Keratinocyte (primary cell): ENCODE measurements around the gene NPC2. TPM values are rescaled to one million over a fixed set of nuclear protein-coding genes. Genes with fewer than 3 reads are reported as not detected.

Experiments
- DNase-seq: peaks from one replicate; pipeline ENCODE4 v3.0.0-alpha.2; 2011; ENCODE audit warnings: low read depth, missing footprints, low spot score
- FAIRE-seq: peaks from 2 replicates; lab custom pipeline; 2011; peaks lifted over from hg19 to GRCh38; lab: Jason Lieb, UNC
- H2AFZ ChIP-seq: 2 replicates; pipeline ENCODE4 v1.6.0; 2012; ENCODE audit warnings: low read length, control low read depth, inconsistent platforms; ENCODE audit not compliant: control insufficient read depth
- H3K27ac ChIP-seq: 2 replicates; pipeline ENCODE4 v1.5.1; 2011; ENCODE audit warnings: low read length; ENCODE audit not compliant: control insufficient read depth, insufficient read depth
- H3K27me3 ChIP-seq: 3 replicates; pipeline ENCODE4 v1.6.0; 2011; ENCODE audit warnings: low read length; ENCODE audit not compliant: control insufficient read depth, insufficient read depth; ENCODE audit errors: extremely low read depth
- H3K36me3 ChIP-seq, 2 experiments: 2 replicates in 1 of 2; 3 replicates in 1 of 2; pipeline ENCODE4 v1.5.1; 2011; ENCODE audit warnings: low read length in 2 of 2, mild to moderate bottlenecking in 1 of 2; ENCODE audit not compliant: control insufficient read depth in 2 of 2, insufficient read depth in 2 of 2; ENCODE audit errors: extremely low read depth in 1 of 2
- H3K4me1 ChIP-seq: 3 replicates; pipeline ENCODE4 v1.5.1; 2011; ENCODE audit warnings: low read length; ENCODE audit not compliant: control insufficient read depth, insufficient read depth; ENCODE audit errors: extremely low read depth
- H3K4me2 ChIP-seq: 3 replicates; pipeline ENCODE4 v1.6.0; 2011; ENCODE audit warnings: low read depth, low read length; ENCODE audit not compliant: control insufficient read depth, insufficient read depth; ENCODE audit errors: extremely low read depth
- H3K4me3 ChIP-seq, 3 experiments: fragments of 200-600 bp in 1 of 3; sonication (generic) in 1 of 3; 2 replicates in 2 of 3; 3 replicates in 1 of 3; pipeline ENCODE4 v1.5.1; 2011 to 2016; ENCODE audit warnings: low read length in 3 of 3, mild to moderate bottlenecking in 3 of 3, control low read depth in 2 of 3, inconsistent platforms in 1 of 3, low read depth in 1 of 3, mixed read lengths in 1 of 3, mixed run types in 1 of 3, moderate library complexity in 1 of 3; ENCODE audit not compliant: control insufficient read depth in 2 of 3, insufficient read depth in 2 of 3; ENCODE audit errors: extremely low read depth in 1 of 3
- H3K79me2 ChIP-seq: 2 replicates; pipeline ENCODE4 v1.6.0; 2012; ENCODE audit warnings: low read length; ENCODE audit not compliant: control insufficient read depth, insufficient read depth
- H3K9ac ChIP-seq: 3 replicates; pipeline ENCODE4 v1.6.0; 2011; ENCODE audit warnings: low read length; ENCODE audit not compliant: control insufficient read depth, insufficient read depth; ENCODE audit errors: extremely low read depth
- H3K9me1 ChIP-seq: 3 replicates; pipeline ENCODE4 v1.6.0; 2011; ENCODE audit warnings: low read length; ENCODE audit not compliant: control insufficient read depth, insufficient read depth; ENCODE audit errors: extremely low read depth
- H3K9me3 ChIP-seq: 2 replicates; pipeline ENCODE4 v1.5.1; 2012; ENCODE audit warnings: low read depth, low read length; ENCODE audit not compliant: control insufficient read depth
- H4K20me1 ChIP-seq: 3 replicates; pipeline ENCODE4 v1.6.0; 2011; ENCODE audit warnings: low read length; ENCODE audit not compliant: control insufficient read depth, insufficient read depth; ENCODE audit errors: extremely low read depth
- EZH2 ChIP-seq: IDR thresholded peaks from one replicate; pipeline ENCODE4 v1.6.1; 2012; ENCODE audit warnings: inconsistent platforms, mild to moderate bottlenecking, low read length, moderate library complexity
- dilution Hi-C: fragments of 300-500 bp; cut with MboI; formaldehyde crosslinking; loops from one replicate; pipeline ENCODE4 v1.7.0; 2020; ENCODE audit warnings: low sequenced_read_pairs; ENCODE audit not compliant: extremely low pct_ligation_motif_present
- polyA plus RNA-seq, 5 experiments: library from polyadenylated mRNA; depleted of rRNA in 3 of 5; stranded (reverse) in 3 of 5; stranded (forward) in 1 of 5; unstranded in 1 of 5; fragments of >200 nt; gene quantifications; 1 replicate in 1 of 5; 2 replicates in 3 of 5; 3 replicates in 1 of 5; pipeline versions ENCODE4 v1.2.1 to v1.2.3, GENCODE V29; 2011 to 2012; ENCODE audit warnings: missing spikeins in 2 of 5, low read depth in 1 of 5, low replicate concordance in 1 of 5
- TF ChIP-seq, protein P1 (sequence below), 3 experiments: IDR thresholded peaks in 1 of 3; conservative IDR thresholded peaks in 1 of 3; optimal IDR thresholded peaks in 1 of 3; 2 replicates in 2 of 3; 3 replicates in 1 of 3; pipeline versions ENCODE3 to v1.5.1; 2011; ENCODE audit warnings: low read length in 3 of 3, mild to moderate bottlenecking in 3 of 3, moderate library complexity in 2 of 3, control low read depth in 1 of 3, inconsistent platforms in 1 of 3; ENCODE audit not compliant: insufficient read depth in 2 of 3; ENCODE audit errors: extremely low read depth in 1 of 3

Gene NPC2
- polyA plus RNA-seq, 1 donor (not counting 4 experiments of a cell fraction or from before 2014, with no cell fraction given): 221 TPM

GRCh38 chr14:74488786-74489397, 4.2 kb downstream of the NPC2 start:
- Histone ChIP-seq H3K36me3 (peaks cover 11 to 13% of the 10 kb centered on the region in 2 experiments), H2AFZ (no peak overlapping the region), H3K27me3 (no peaks in the 10 kb centered on the region), H3K9me3 (no peaks in the 10 kb centered on the region), H3K79me2 (peaks cover 43% of the 10 kb centered on the region), H3K4me3 (no peak overlapping the region), H3K9me1 (no peaks in the 10 kb centered on the region), H3K4me2 (peak overlapping the region; percentile 17), H3K9ac (no peak overlapping the region), H3K27ac (no peak overlapping the region), H3K4me1 (peaks cover 27% of the 10 kb centered on the region), H4K20me1 (no peaks in the 10 kb centered on the region)
- TF ChIP-seq EZH2: no peak
- TF ChIP-seq, protein P1, sequence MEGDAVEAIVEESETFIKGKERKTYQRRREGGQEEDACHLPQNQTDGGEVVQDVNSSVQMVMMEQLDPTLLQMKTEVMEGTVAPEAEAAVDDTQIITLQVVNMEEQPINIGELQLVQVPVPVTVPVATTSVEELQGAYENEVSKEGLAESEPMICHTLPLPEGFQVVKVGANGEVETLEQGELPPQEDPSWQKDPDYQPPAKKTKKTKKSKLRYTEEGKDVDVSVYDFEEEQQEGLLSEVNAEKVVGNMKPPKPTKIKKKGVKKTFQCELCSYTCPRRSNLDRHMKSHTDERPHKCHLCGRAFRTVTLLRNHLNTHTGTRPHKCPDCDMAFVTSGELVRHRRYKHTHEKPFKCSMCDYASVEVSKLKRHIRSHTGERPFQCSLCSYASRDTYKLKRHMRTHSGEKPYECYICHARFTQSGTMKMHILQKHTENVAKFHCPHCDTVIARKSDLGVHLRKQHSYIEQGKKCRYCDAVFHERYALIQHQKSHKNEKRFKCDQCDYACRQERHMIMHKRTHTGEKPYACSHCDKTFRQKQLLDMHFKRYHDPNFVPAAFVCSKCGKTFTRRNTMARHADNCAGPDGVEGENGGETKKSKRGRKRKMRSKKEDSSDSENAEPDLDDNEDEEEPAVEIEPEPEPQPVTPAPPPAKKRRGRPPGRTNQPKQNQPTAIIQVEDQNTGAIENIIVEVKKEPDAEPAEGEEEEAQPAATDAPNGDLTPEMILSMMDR (optimal IDR thresholded peaks at IDR 0.05 in 1 of 3, IDR thresholded peaks at IDR 0.05 in 1 of 3, conservative IDR thresholded peaks at IDR 0.05 in 1 of 3; ENCODE audit: extremely low read depth in 1 of 3, insufficient read depth in 2 of 3, low read length in 3 of 3): no peak
- FAIRE-seq (no peak), DNase-seq (no peak)
- dilution Hi-C loops: no loop called here

GRCh38 chr14:74486164-74486563, 6.9 kb downstream of the NPC2 start:
- no peak for FAIRE-seq
- dilution Hi-C loops: no loop called here
- Histone ChIP-seq H3K4me2 (no peak overlapping the region), H3K27me3 (no peaks in the 10 kb centered on the region), H3K4me3 (no peak overlapping the region), H3K9me1 (no peaks in the 10 kb centered on the region), H3K4me1 (peaks cover 20% of the 10 kb centered on the region), H2AFZ (no peak overlapping the region), H3K27ac (no peak overlapping the region), H4K20me1 (no peaks in the 10 kb centered on the region), H3K9me3 (no peaks in the 10 kb centered on the region), H3K79me2 (peaks cover 24% of the 10 kb centered on the region), H3K9ac (no peak overlapping the region), H3K36me3 (peaks cover 22% of the 10 kb centered on the region in 2 experiments)
- no peak for DNase-seq
- no peak for TF ChIP-seq EZH2
- TF ChIP-seq, protein P1 (optimal IDR thresholded peaks at IDR 0.05 in 1 of 3, IDR thresholded peaks at IDR 0.05 in 1 of 3, conservative IDR thresholded peaks at IDR 0.05 in 1 of 3; ENCODE audit: extremely low read depth in 1 of 3, insufficient read depth in 2 of 3, low read length in 3 of 3): no peak
